SK-N-SH treated with all-trans-retinoic acid at 6 μM for 48 hours (cell line): ENCODE data around the gene TRPV5.

ENCODE experiments used
- ARNTL ChIP-seq: fragments of 450-650 bp; formaldehyde crosslinking; IDR thresholded peaks from 2 replicates; pipeline ENCODE4 v1.5.0; 2020; ENCODE audit warnings: low read depth, mild to moderate bottlenecking, moderate library complexity, borderline replicate concordance
- CSDC2 ChIP-seq: fragments of 250-450 bp; sonication (Bioruptor Pico); IDR thresholded peaks from 2 replicates; pipeline ENCODE4 v1.5.0; 2020; ENCODE audit warnings: mild to moderate bottlenecking, moderate library complexity
- GLIS3 ChIP-seq: fragments of 250-450 bp; sonication (Bioruptor Pico); IDR thresholded peaks from 2 replicates; pipeline ENCODE4 v1.5.0; 2020; ENCODE audit warnings: mild to moderate bottlenecking, moderate library complexity
- OSR1 ChIP-seq: fragments of 250-450 bp; sonication (Bioruptor Pico); IDR thresholded peaks from 2 replicates; pipeline ENCODE4 v1.8.0; 2022; ENCODE audit warnings: moderate library complexity, mild to moderate bottlenecking, inconsistent platforms
- POU6F1 ChIP-seq: fragments of 250-450 bp; sonication (Bioruptor Pico); IDR thresholded peaks from 2 replicates; pipeline ENCODE4 v1.8.0; 2021; ENCODE audit warnings: low read depth, mild to moderate bottlenecking, moderate library complexity, borderline replicate concordance
- TCF4 ChIP-seq: fragments of 250-450 bp; sonication (Bioruptor Pico); IDR thresholded peaks from 2 replicates; pipeline ENCODE4 v1.8.0; 2021; ENCODE audit warnings: mild to moderate bottlenecking, moderate library complexity, borderline replicate concordance
- TOX ChIP-seq: fragments of 250-450 bp; sonication (Bioruptor Pico); IDR thresholded peaks from 2 replicates; pipeline ENCODE4 v1.8.0; 2021; ENCODE audit warnings: mild to moderate bottlenecking, moderate library complexity, borderline replicate concordance
- ZFP3 ChIP-seq: fragments of 250-450 bp; sonication (Bioruptor Pico); IDR thresholded peaks from 2 replicates; pipeline ENCODE4 v1.5.0; 2020; ENCODE audit warnings: mild to moderate bottlenecking, moderate library complexity
- ZFP30 ChIP-seq: fragments of 450-650 bp; formaldehyde crosslinking; IDR thresholded peaks from 2 replicates; pipeline ENCODE4 v1.5.0; 2022; ENCODE audit warnings: mild to moderate bottlenecking, moderate library complexity
- ZNF565 ChIP-seq: fragments of 450-650 bp; formaldehyde crosslinking; conservative IDR thresholded peaks from 2 replicates; pipeline ENCODE4 v1.5.0; 2020; ENCODE audit warnings: low read depth, mild to moderate bottlenecking, moderate library complexity
- TF ChIP-seq, protein P1 (sequence below): fragments of 250-450 bp; sonication (Bioruptor Pico); IDR thresholded peaks from 2 replicates; pipeline ENCODE4 v1.8.0; 2020; ENCODE audit warnings: mild to moderate bottlenecking, moderate library complexity, borderline replicate concordance

GRCh38 chr7:142869434-142869833, 64.1 kb downstream of the TRPV5 start:
- TF ChIP-seq ZNF565 (CRISPR knock-in tag) (no peak), ZFP3 (CRISPR knock-in tag) (no peak), ARNTL (no peak), GLIS3 (no peak), CSDC2 (no peak), TOX (CRISPR knock-in tag) (no peak), POU6F1 (CRISPR knock-in tag) (no peak), OSR1 (CRISPR knock-in tag) (no peak), ZFP30 (CRISPR knock-in tag) (no peak), TCF4 (CRISPR knock-in tag) (no peak)
- TF ChIP-seq, protein P1, sequence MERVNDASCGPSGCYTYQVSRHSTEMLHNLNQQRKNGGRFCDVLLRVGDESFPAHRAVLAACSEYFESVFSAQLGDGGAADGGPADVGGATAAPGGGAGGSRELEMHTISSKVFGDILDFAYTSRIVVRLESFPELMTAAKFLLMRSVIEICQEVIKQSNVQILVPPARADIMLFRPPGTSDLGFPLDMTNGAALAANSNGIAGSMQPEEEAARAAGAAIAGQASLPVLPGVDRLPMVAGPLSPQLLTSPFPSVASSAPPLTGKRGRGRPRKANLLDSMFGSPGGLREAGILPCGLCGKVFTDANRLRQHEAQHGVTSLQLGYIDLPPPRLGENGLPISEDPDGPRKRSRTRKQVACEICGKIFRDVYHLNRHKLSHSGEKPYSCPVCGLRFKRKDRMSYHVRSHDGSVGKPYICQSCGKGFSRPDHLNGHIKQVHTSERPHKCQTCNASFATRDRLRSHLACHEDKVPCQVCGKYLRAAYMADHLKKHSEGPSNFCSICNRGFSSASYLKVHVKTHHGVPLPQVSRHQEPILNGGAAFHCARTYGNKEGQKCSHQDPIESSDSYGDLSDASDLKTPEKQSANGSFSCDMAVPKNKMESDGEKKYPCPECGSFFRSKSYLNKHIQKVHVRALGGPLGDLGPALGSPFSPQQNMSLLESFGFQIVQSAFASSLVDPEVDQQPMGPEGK (CRISPR knock-in tag) = no peak
